Type B pancreatic cell (in vitro differentiated cells): ENCODE results near the gene ZBTB8OS. TPM values are rescaled to one million over a fixed set of nuclear protein-coding genes. Genes with fewer than 3 reads are reported as not detected.
"Not testable (repeated sequence)": the region's sequence is repeated elsewhere in the genome, so short reads cannot be mapped to it uniquely, and the experiment has no call there.

Experiments
- DNase-seq: peaks from one replicate; pipeline ENCODE4 v3.0.0; 2021; ENCODE audit warnings: mixed read lengths; ENCODE audit not compliant: unreplicated experiment; ENCODE audit errors: extremely low spot score
- H3K27ac Mint-ChIP-seq: 2 replicates; pipeline ENCODE4 v1.8.0; 2021; ENCODE audit warnings: mild to moderate bottlenecking, mixed read lengths
- H3K27me3 Mint-ChIP-seq: 2 replicates; pipeline ENCODE4 v1.8.0; 2021; ENCODE audit warnings: mixed read lengths
- H3K36me3 Mint-ChIP-seq: 2 replicates; pipeline ENCODE4 v1.8.0; 2021; ENCODE audit warnings: mixed read lengths
- H3K4me1 Mint-ChIP-seq: one replicate; pipeline ENCODE4 v1.8.0; 2021; ENCODE audit warnings: mixed read lengths; ENCODE audit not compliant: unreplicated experiment
- H3K4me3 Mint-ChIP-seq: 2 replicates; pipeline ENCODE4 v1.8.0; 2021; ENCODE audit warnings: mild to moderate bottlenecking, mixed read lengths
- H3K9me3 Mint-ChIP-seq: 2 replicates; pipeline ENCODE4 v1.8.0; 2021; ENCODE audit warnings: mixed read lengths
- CTCF ChIP-seq: fragments of 200-600 bp; sonication (generic); conservative IDR thresholded peaks from 2 replicates; pipeline ENCODE4 v1.5.0; 2021; ENCODE audit warnings: antibody characterized with exemption, mild to moderate bottlenecking
- long read RNA-seq: library from polyadenylated mRNA; unstranded; transcript quantifications from one replicate; pipeline ENCODE4 v2.0.0, GENCODE V29; 2020
- total RNA-seq: library from RNA; stranded (reverse); gene quantifications from 2 replicates; pipeline ENCODE4 v1.2.1, GENCODE V29; 2021; ENCODE audit warnings: low replicate concordance

Gene ZBTB8OS
- total RNA-seq: 41.7 and 49.8 TPM in 2 replicates
- long read RNA-seq, transcript ZBTB8OS-208 (7 exons, 1,601 nt): major isoform, 25 of 67 reads
- long read RNA-seq, partial matches to known transcripts: 1 of 67 reads
- long read RNA-seq, other reads (novel, unspliced or antisense): 31 of 67 reads

- peak; percentile 81 for DNase-seq
- Mint-ChIP-seq H3K4me1 (peaks cover 27% of the 10 kb centered on the region), H3K27me3 (no peaks in the 10 kb centered on the region), H3K36me3 (peaks cover 26% of the 10 kb centered on the region), H3K4me3 (peak within 1 kb of the TSS; percentile 94), H3K27ac (peak within 1 kb of the TSS; percentile 100), H3K9me3 (no peaks in the 10 kb centered on the region)
- no peak for TF ChIP-seq CTCF
These were observed at the start of gene ZBTB8OS for GRCh38 chr1:32650248-32650751. Gene ZBTB8OS, minus strand, starts transcription at chr1:32650550. Its CDS starts 21 bp downstream, at chr1:32650529.

DNA sequence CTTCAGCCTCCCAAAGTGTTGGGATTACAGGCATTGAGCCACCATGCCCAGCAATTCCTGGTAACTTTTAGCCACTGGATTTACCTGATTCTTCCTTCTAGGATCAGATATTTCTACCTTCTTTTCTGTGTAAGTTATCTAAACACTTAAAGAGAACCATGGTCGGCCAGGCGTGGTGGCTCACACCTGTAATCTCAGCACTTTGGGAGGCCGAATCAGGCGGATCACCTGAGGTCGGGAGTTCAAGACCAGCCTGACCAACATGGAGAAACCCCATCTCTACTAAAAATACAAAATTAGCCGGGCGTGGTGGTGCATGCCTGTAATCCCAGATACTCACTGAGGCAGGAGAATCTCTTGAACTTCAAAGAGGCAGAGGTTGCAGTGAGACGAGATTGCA lies 46.6 kb upstream of the ZBTB8OS start:
- H3K4me1 Mint-ChIP-seq: peaks cover 11% of the 10 kb centered on the region
- not testable (repeated sequence) for H3K4me3 Mint-ChIP-seq, H3K36me3 Mint-ChIP-seq, H3K27me3 Mint-ChIP-seq, DNase-seq, H3K27ac Mint-ChIP-seq, H3K9me3 Mint-ChIP-seq

GRCh38 chr1:32696041-32696440 lies 45.7 kb upstream of the ZBTB8OS start:
- no peaks in the 10 kb centered on the region for H3K9me3 Mint-ChIP-seq
- H3K27ac Mint-ChIP-seq: no peak overlapping the region
- H3K27me3 Mint-ChIP-seq: no peaks in the 10 kb centered on the region
- no peak for DNase-seq
- H3K36me3 Mint-ChIP-seq: peaks cover 8% of the 10 kb centered on the region
- no peak for TF ChIP-seq CTCF
- H3K4me1 Mint-ChIP-seq: peaks cover 7% of the 10 kb centered on the region
- H3K4me3 Mint-ChIP-seq: no peak overlapping the region

DNA sequence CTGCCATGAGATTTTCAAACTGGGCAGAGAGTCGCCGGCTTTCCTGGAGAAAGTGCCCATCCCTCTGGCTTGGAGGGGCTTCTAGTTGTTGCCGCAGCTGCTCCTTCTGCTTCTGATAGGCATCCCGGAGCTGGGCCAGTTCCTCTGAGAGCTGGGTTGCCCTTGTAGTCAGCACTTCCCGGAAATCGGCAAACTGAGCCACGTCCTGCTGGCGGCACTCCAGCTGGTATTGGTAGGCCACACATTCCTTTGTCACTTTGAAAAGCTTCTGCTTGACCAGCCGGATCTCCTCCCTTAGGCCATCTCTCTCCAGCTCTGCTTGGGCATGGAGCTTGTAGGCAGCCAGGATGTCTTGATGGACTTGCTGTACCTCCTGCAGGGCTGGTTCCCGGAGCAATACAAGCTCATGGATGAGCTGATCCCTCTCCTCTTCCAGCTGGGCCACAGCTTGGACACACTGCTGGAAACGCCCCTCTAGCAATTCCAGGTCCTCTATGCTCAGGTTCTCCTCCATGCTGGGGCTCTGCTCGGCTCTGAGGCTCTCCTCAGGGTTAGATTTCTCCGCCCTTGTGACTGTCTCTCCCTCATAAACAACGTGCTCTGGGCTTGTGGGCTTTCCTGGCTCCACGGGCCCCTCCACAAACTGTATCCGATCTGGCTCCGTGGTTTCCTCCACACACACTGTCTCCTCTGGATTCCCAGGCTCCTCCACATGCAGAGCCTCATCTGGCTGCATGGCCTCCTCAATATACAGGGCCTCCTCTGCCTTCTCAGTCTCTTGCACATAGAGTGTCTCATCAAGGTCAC lies 45.0 kb upstream of the ZBTB8OS start:
- H3K27ac Mint-ChIP-seq: no peak overlapping the region
- H3K36me3 Mint-ChIP-seq: peaks cover 8% of the 10 kb centered on the region
- no peak for DNase-seq
- TF ChIP-seq CTCF: no peak
- no peak overlapping the region for H3K4me3 Mint-ChIP-seq
- H3K9me3 Mint-ChIP-seq: no peaks in the 10 kb centered on the region
- no peaks in the 10 kb centered on the region for H3K27me3 Mint-ChIP-seq
- peaks cover 7% of the 10 kb centered on the region for H3K4me1 Mint-ChIP-seq

GRCh38 chr1:32693455-32694174 lies 43.3 kb upstream of the ZBTB8OS start:
- peaks cover 8% of the 10 kb centered on the region for H3K36me3 Mint-ChIP-seq
- no peaks in the 10 kb centered on the region for H3K9me3 Mint-ChIP-seq
- no peak for DNase-seq
- no peak for TF ChIP-seq CTCF
- peaks cover 7% of the 10 kb centered on the region for H3K4me1 Mint-ChIP-seq
- H3K4me3 Mint-ChIP-seq: no peak overlapping the region
- no peaks in the 10 kb centered on the region for H3K27me3 Mint-ChIP-seq
- H3K27ac Mint-ChIP-seq: no peak overlapping the region

GRCh38 chr1:32686387-32686786 lies 36.0 kb upstream of the ZBTB8OS start:
- Mint-ChIP-seq H3K9me3 (no peaks in the 10 kb centered on the region), H3K4me3 (no peak overlapping the region), H3K4me1 (peaks cover 8% of the 10 kb centered on the region), H3K27me3 (no peaks in the 10 kb centered on the region), H3K36me3 (peaks cover 17% of the 10 kb centered on the region), H3K27ac (no peak overlapping the region)
- TF ChIP-seq CTCF: no peak
- no peak for DNase-seq
